ENCODE results near the gene MYO15B.
A peak's percentile ranks its signal among the peaks of the same experiment; 100 is the strongest.

MYO15B gene

DNA sequence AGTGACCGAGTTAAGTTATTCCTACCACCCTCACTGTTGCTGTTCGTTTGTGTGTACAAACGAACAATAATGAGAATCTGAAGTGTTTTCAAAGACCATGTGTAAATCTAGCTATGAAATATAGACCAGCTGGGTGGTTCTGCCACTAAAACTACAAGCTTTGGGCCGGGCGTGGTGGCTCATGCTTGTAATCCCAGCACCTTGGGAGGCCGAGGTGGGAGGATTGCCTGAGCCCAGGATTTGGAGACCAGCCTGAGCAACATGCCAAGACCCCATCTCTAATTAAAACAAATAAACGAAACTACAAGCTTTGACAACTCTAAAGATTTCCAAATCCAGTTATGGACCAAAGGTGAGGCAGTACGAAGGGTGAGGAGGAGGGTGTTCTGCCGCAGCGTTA, 78.4 kb downstream of the MYO15B start:
- DNase-seq (ENCODE audit: low read depth in 2 of 2) = no peak

DNA sequence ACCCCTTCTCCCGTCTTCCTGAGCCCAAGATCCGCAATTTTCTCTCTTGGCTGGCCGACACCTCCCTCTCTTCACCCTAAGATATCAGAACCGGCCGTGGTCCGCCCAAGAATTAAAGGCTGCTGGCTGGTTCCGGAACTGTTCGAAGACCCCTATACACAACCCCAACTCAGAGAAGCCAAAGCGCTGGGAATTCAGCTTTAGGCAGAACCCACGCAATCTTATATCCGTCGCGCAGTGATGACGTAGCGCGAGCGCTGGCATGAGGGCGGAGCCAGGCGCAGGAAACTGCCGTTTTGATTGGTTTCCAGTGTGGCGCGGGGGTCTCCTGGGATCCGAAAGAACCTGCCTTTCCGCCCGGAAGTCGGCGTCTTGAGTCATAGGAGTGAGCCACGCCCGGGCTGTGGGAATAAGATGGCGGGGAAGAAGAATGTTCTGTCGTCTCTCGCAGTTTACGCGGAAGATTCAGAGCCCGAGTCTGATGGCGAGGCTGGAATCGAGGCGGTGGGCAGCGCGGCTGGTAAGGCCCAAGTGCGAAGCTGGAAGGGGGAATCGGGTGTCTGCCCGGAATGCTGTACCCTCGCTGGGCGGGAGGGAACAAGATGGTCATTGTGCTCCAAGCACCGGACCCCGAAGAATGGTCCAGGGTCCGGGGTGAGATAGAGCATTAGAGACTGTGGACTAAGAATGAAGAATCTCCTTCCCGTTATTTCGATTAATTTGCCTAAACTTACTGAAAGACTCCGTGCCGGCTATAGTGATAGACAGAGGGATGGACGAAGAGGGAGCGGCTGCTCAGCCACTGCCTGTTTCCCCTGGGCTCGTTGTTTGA, 79.6 kb downstream of the MYO15B start, which contains the start of the genes RECQL5 and SAP30BP:
TSS of gene RECQL5 (minus strand) at position 196 of the 832 bp plus-strand sequence. CDS start 597 bp downstream, outside the sequence.
TSS of gene SAP30BP (plus strand) at position 380 of the 832 bp plus-strand sequence. CDS start at position 415, 35 bp downstream.
- DNase-seq (ENCODE audit: low read depth in 2 of 2) = peak; percentile 94 to 97

DNA sequence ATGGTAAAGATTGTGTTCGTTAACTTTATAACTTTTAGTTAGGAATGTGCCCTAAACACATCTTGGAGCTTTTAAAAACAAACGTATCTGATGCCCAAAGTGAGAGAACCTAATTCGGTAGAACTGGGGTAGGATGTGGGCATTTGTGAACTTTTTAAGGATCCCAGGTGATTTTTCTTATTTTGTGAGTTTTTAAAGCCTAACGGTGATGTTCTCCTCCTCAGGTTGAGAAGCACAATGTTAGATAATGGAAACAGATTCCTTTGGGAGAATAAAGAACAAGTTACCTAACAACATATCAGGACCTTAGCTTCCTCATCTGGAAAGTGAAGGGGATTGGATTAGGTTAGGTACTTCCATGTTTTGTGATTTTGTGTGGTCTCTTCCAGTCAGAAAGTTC, 80.2 kb downstream of the MYO15B start:
- DNase-seq (ENCODE audit: low read depth in 2 of 2) = no peak

DNA sequence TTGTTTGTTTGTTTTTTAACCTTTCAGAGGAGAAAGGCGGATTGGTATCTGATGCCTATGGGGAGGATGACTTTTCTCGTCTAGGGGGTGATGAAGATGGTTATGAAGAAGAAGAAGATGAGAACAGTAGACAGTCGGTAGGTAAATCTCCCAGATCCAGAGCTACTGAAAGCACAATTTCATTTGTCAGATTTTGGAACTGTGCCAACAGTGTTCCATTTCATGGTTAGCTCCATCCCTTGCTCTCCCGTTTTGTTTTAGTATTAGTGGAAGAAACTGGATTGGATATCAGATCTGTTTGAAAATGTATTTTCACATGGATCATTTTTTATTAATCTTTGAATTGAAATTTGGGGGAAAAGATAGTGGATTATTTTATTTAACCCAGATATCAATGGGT, 80.9 kb downstream of the MYO15B start:
- DNase-seq (ENCODE audit: low read depth in 2 of 2) = no peak

DNA sequence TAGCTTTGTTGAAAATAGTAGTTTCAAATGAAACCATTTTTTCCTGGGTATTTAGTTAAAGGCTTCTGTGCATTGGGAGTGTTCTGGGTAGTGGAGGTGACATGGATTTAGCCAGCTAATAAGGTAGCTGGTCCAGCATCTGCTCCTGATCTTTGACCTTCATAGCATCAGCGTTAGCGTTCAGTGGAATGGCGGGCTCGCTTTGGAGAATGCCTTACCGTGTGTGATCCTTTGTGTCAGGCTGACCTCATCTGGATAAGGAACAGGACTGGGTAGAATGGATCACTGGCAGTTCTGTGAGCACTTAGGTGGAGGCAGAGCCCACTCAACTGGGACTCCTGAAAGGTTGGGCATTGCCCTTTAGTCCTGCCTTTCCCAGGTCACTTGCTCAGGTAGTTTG, 83.3 kb downstream of the MYO15B start:
- DNase-seq (ENCODE audit: low read depth in 2 of 2) = no peak

DNA sequence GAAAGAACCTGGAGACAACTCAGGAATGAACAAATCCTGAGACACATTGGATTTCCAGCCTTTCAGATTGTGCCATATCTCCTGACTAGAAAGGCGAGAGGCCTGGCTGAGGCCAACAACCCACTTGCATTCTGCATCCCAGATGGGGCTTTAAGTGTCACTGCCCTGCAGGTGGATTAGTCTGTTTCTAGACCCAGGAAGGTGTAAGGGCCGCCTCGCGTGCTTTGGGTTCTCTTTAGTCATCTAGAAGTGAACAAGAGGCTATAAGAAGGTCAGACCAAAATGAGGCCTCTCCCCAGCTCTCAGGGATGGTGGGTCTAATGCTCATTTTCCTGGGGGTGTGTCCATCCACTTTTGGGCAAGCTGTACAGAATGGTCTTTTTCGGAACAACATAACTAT, 84.4 kb downstream of the MYO15B start:
- no peak for DNase-seq (ENCODE audit: low read depth in 2 of 2)

DNA sequence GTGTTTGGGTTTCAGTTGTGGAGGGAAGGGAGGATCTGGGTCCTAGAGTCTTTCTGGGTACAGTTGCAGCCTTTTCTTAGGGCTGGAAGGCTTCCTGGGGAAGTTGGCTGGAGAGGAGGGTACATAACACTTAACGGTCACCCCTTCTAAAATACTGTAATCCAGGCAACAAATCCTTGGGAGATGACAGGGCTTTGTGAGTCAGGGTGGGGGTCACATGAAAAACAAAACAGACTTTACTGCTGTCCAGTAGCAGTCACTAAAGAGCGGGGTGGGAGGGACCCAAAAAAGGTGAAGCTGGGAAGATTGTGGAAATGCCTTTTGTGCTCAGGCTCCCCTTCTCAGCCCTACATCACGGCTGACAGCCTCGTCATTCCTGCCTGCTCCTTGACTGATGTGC, 85.9 kb downstream of the MYO15B start:
- DNase-seq (ENCODE audit: low read depth in 2 of 2) = no peak
